Kidney epithelial cell (primary cell): ENCODE measurements around the gene KIF4A. TPM values are rescaled to one million over a fixed set of nuclear protein-coding genes. Genes with fewer than 3 reads are reported as not detected.

Experiments
- DNase-seq: peaks from one replicate; pipeline ENCODE4 v3.0.0-alpha.2; 2010; ENCODE audit warnings: low read depth
- H3K27me3 ChIP-seq: 2 replicates; pipeline ENCODE4 v1.6.0; 2011; ENCODE audit warnings: low read length; ENCODE audit not compliant: control insufficient read depth, insufficient read depth
- H3K36me3 ChIP-seq: 2 replicates; pipeline ENCODE4 v1.5.1; 2011; ENCODE audit warnings: low read length; ENCODE audit not compliant: control insufficient read depth, insufficient read depth
- H3K4me3 ChIP-seq: 2 replicates; pipeline ENCODE4 v1.5.1; 2011; ENCODE audit warnings: low read depth, mild to moderate bottlenecking, control low read depth, low read length
- CTCF ChIP-seq: IDR thresholded peaks from 2 replicates; pipeline ENCODE4 v1.5.1; 2011; ENCODE audit warnings: mild to moderate bottlenecking, moderate library complexity, low read length, control low read depth, inconsistent platforms; ENCODE audit not compliant: insufficient read depth, poor library complexity, severe bottlenecking
- total RNA-seq: library from RNA; depleted of rRNA; stranded (reverse); fragments of >200 nt; gene quantifications from 2 replicates; pipeline ENCODE4 v1.2.3, GENCODE V29; 2015

The KIF4A gene
- total RNA-seq, 1 donor from 2014 or later, result 4.8 TPM

GRCh38 chrX:70464051-70464450 is 174.1 kb downstream of the KIF4A start:
- DNase-seq, result no peak
- Histone ChIP-seq H3K27me3 (no peaks in the 10 kb centered on the region), H3K4me3 (no peak overlapping the region), H3K36me3 (no peaks in the 10 kb centered on the region)
- no peak for TF ChIP-seq CTCF

- Histone ChIP-seq H3K27me3 (no peaks in the 10 kb centered on the region), H3K36me3 (no peaks in the 10 kb centered on the region), H3K4me3 (no peak overlapping the region)
- no peak for DNase-seq
- no peak for TF ChIP-seq CTCF
Measured at GRCh38 chrX:70466968-70467367, 177.1 kb downstream of the KIF4A start.

GRCh38 chrX:70468709-70469108 is 178.8 kb downstream of the KIF4A start:
- Histone ChIP-seq H3K4me3 (no peak overlapping the region), H3K27me3 (no peaks in the 10 kb centered on the region), H3K36me3 (no peaks in the 10 kb centered on the region)
- no peak for TF ChIP-seq CTCF
- DNase-seq, result no peak

Other genes starting within 250 kb of the KIF4A start
- gene AWAT2, start 240.2 kb upstream of the KIF4A start, total RNA-seq, result not detected in 2 replicates
- gene OTUD6A, start 227.6 kb upstream of the KIF4A start, total RNA-seq, result not detected in 2 replicates
- gene IGBP1, start 156.7 kb upstream of the KIF4A start, total RNA-seq, result 54.7 and 64.2 TPM in 2 replicates
- not detected in 2 replicates for gene DGAT2L6, start 112.6 kb upstream of the KIF4A start, total RNA-seq
- not detected in 2 replicates for gene AWAT1, start 55.4 kb upstream of the KIF4A start, total RNA-seq
- gene P2RY4, start 29.9 kb upstream of the KIF4A start, total RNA-seq, result not detected in 2 replicates
- not detected in 2 replicates for gene ARR3, start 21.8 kb upstream of the KIF4A start, total RNA-seq
- not detected in 2 replicates for gene RAB41, start 7.9 kb upstream of the KIF4A start, total RNA-seq
- gene PDZD11, start 177 bp upstream of the KIF4A start, total RNA-seq, result 31.5 and 48.4 TPM in 2 replicates
- gene GDPD2, start 133.2 kb downstream of the KIF4A start, total RNA-seq, result 0.07 TPM in 1 of 2 replicates, not detected in the other
- gene DLG3, start 154.7 kb downstream of the KIF4A start, total RNA-seq, result 35.5 and 37.6 TPM in 2 replicates